GM19240 (cell line): ENCODE results near the gene HDAC11.
"Not testable (repeated sequence)": the region's sequence is repeated elsewhere in the genome, so short reads cannot be mapped to it uniquely, and the experiment has no call there.

ENCODE experiments used
- DNase-seq: peaks from one replicate; pipeline ENCODE4 v3.0.0; 2011; ENCODE audit warnings: low spot score; ENCODE audit not compliant: insufficient read length

The HDAC11 gene

DNA sequence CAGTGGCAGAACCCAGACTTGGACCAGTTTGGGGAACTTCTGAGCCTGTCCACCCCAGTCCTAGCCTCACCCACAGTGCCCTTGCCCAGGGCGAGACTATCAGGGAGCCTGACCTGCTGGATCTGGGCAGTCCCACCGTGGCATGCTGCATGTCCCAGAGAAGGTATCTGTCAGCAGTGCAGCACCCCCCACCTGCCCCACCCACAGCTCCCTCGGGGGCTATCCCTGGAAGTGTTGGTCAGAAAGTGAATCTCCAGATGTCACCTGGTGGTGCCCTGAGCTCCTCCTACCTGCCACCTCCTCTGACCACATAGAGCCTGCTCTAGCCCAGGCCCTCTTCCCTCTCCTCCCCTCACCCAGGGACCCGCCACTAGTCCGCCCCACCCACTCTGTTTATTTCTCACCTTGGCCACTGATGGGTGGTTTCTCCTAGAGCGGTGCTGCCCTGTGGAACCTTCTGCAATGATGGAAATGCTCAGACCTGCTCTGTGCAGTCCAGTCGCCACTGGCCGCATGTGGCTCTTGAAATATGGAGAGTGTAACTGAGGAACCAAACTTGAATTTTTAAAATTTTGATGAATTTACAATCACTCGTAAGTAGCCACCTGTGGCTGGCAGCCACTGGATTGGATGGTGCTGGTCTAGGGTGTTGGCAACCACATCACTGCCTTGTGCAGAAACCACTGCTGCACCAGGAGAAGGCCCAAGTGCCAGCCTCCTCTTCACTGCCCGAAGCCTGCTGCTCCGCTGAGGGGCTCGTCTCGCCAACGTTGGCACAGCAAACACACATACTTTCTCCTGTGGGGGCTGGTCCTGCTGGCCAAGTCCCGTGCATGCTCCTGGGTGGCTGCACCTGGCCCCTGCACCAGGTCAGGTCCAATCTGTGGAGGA lies 13.1 kb downstream of the HDAC11 start:
- DNase-seq = no peak

- no peak for DNase-seq
Measured at GRCh38 chr3:13493867-13494441, 13.8 kb downstream of the HDAC11 start.

DNA sequence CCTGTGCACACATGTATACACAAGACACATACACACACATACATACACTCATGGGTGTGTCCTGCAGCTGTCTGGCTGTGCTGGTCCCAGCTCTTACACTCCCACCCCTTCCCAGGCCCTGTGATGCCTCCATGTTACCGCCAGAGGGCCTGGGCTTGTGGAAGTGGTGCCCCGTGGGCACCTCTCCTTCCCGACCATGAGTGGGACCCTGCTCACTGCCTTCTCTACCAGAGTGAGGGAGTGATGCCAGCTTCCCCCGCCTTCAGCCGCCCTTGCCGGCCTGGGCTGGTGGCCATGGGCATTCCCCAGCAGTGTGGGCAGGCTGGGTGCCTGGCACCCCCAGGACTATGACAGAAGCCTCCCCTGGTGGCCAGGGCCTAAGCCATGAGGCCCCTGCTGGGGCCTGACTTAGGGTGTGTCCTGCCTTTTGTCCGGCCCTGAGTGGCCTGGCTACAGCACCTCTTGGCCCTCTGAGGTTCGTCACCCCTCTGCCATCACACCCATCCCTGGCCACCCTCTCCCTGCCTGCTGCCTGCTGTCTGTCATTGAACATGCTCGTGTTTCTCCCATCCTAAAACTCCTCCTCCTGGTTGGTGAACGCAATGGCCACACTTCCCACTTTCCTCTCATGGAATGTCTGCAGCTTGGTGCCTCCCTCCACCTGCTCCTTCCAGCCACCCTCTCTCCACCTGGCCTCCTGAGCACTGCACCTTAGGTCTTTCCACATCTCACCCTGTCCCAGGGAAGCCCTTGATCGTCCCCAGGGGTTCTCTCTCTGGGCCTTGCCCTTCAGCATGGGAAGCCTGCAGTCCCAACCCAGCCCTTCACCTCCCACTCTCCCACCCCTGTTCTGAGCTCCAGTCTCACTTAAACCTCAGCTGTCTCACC lies 14.6 kb downstream of the HDAC11 start:
- no peak for DNase-seq

GRCh38 chr3:13495351-13495813 lies 15.3 kb downstream of the HDAC11 start:
- DNase-seq = no peak

GRCh38 chr3:13495921-13496723 lies 16.0 kb downstream of the HDAC11 start:
- no peak for DNase-seq

DNA sequence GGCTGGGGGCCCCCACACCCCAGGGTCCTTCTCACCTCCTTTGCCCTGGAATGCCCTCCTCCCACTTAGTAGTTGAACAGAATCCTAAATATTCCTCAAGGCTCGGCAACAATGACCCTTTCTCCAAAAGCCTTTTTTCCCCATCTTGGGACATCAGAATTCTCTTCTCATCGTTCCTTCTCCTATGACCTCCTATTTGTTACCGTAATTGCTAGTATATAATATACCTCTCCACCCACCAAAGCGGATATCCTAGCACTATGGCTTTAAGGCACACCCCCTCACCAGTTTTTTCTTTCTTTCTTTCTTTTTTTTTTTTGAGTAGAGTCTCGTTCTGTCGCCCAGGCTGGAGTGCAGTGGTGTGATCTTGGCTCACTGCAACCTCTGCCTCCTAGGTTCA lies 16.8 kb downstream of the HDAC11 start:
- no peak for DNase-seq

- DNase-seq = no peak
Measured at GRCh38 chr3:13497386-13497785, 17.3 kb downstream of the HDAC11 start.

DNA sequence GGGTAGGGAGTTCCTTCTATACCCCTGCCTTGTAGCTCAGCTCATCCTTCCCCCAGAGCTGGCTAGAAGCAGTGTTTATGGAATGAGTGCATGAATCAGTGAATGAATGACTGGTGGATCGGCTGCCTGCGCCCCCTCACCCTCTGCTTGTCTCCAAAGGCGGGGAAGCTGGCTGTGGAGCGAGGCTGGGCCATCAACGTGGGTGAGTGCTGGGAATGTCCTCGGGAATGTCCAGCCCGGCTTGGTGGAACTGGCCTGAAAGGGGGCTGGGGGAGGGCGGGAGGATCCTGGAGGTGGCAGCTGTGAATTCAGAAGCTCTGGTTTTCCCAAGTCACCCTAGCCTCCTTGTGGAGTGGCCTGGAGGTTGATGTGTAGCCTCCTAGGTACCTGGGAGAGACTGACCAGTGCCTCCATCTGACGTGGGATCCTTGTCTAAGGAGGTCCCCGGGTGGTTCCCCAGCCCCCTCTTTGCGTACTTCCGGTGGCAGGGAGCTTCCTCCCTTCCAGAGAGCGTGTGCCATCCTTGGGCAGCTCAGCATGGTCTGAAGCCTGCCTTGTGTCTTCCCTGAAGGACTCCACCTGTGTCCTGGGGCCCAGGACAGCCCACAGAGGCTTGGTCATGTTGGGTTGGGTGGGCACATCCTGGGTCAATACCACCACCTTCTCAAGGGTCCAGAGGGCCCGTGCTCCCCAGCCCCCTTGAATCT lies 18.4 kb downstream of the HDAC11 start:
- DNase-seq = no peak

DNA sequence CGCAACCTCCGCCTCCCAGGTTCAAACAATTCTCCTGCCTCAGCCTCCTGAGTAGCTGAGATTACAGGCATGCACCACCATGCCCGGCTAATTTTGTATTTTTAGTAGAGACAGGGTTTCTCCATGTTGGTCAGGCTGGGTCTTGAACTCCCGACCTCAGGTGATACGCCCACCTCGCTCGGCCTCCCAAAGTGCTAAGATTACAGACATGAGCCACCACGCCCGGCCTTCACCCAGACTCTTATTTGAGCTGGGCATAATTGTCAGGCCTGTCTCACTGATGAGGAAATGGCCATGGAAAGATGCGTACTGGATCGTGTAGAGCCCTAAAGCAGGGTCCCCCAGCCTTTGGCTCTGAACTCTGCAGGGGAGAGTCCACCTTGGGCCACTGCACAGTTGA lies 19.1 kb downstream of the HDAC11 start:
- not testable (repeated sequence) for DNase-seq

DNA sequence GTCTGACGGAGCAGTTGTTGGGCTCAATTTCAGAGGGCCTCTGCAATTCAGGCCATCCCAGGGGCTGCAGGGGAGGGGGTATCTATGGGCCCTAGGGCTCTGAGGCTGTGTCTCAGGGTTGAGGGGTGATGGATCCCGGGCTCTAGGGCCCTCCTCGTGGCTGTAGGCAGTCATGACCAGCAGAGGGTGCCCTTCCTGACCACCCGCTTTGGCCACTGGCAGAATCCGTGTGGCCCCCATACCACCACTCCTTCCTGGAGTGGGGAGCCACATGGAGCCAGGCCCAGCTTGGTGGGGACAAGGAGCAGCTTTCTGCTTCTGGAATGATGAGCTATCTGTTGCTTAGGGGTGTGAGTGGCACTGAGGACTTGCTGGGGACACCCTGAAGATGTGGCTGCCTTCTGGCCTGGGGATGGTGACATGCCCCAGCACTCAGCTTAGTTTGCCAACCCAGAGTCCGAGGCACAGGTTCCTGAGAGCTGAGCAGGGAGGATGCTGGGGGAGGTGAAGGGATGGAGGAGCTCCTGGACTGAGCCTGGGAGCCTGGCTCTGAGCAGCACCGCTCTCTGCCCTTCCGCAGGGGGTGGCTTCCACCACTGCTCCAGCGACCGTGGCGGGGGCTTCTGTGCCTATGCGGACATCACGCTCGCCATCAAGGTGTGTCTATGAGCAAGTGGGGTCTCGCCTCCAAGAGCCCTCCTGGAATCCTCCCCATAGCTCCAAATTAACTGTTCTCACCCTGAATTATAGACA lies 20.2 kb downstream of the HDAC11 start:
- DNase-seq = no peak

- no peak for DNase-seq
Measured at GRCh38 chr3:13501056-13501455, 20.9 kb downstream of the HDAC11 start.

DNA sequence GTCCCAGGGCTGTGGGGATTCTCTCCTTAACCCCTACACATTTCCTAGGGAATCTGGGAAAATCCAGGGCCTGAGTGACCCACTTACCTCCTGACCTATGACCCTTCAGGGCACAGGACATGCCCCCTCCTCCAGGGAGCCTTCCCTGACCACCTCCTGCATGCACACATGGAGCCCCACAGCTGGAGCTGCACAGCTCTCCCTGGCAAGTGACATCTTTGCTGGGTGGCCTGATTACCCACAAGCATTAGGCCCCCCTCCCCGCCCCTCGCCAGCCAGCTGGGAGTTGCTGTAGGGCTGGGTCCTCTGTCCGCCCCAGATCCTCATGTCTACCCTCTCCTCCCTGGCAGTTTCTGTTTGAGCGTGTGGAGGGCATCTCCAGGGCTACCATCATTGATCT lies 21.4 kb downstream of the HDAC11 start:
- no peak for DNase-seq

DNA sequence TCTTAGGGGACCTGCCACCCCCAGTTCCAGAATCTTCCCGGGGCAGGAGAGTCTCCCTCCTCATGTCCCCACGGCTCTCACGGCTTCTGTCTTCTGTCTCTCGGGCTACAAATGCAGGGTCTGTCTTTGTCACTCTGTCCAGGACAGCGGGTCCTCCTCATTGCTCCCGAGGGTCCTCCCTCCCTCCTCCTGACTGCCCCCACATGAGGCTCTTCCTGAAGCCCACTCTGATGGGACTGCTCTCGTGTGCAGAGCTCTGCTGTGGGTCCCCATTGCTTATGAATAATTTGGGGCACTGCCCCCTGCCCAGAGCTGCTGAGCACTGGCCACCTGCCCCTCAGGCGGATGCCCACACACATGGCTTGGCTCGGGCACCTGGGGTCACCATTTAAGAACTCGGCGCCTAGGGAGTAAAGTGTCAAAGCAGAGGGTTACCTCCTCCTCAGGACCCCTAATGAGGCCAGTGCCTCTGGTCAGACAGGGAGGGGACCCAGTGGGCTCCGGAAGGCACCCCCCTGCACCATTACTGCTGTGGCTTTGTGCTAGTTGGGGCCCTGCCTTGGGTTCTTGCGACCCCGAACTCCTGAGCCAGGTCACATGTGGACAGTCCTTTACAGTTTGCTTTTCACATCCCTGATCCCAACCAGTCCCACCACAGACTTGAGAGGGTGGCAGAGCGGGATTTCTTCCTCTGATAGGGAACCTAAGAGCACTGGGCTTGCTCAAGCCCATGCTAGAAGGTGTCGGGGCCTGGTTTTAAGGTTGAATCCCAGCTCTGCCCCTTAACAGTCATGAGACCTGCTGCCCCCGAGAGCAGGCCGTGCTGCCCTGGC lies 22.1 kb downstream of the HDAC11 start:
- no peak for DNase-seq

DNA sequence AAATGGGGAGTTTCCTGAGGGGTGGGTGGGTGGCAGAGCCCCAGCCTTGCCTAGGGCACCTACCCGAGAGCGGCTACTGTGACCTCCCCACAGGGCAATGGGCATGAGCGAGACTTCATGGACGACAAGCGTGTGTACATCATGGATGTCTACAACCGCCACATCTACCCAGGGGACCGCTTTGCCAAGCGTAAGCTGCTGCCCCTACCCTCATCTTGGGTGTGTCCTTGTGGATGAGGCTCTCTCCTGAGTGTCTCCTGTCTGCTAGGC lies 22.6 kb downstream of the HDAC11 start:
- no peak for DNase-seq

- DNase-seq = no peak
Measured at GRCh38 chr3:13504161-13504831, 24.2 kb downstream of the HDAC11 start.

GRCh38 chr3:13505147-13506130 lies 25.3 kb downstream of the HDAC11 start:
- no peak for DNase-seq

DNA sequence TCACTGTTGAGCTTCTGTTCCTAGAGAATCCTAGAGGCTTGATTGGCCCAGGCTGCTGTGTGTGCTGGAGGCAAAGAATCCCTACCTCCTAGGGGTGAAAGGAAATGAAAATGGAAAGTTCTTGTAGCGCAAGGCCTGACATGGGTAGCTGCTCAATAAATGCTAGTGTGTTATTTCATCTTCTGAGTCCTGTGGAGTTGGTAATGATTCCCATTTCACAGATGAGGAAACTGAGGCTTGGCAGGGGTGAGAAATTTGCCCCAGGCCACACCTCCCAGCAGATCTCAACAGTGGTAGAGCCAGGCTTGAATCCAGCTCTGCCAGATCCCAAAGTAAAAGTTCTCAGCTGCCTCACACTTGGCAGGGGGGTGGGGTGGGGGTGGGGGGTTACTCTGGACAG lies 26.1 kb downstream of the HDAC11 start:
- DNase-seq = no peak
